SU-DHL-6 (cell line): ENCODE results near the gene CABLES2.

ENCODE experiments used
- H2AFZ ChIP-seq: fragments of 200-600 bp; sonication (generic); 2 replicates; pipeline ENCODE4 v1.6.1; 2014; ENCODE audit warnings: low read depth, mild to moderate bottlenecking, moderate library complexity, mixed read lengths, antibody characterized with exemption, low read length; ENCODE audit not compliant: severe bottlenecking
- H3F3A ChIP-seq: fragments of 200-600 bp; shearing (Covaris generic); 2 replicates; pipeline ENCODE4 v1.6.0; 2016; ENCODE audit warnings: antibody characterized with exemption, mild to moderate bottlenecking; ENCODE audit not compliant: insufficient read depth
- H3K27ac ChIP-seq: fragments of 200-600 bp; sonication (generic); 2 replicates; pipeline ENCODE4 v1.5.1; 2016; ENCODE audit warnings: low read depth, mild to moderate bottlenecking, low read length, moderate library complexity, mixed read lengths
- H3K27me3 ChIP-seq: fragments of 200-600 bp; sonication (generic), shearing (Covaris generic); 2 replicates; pipeline ENCODE4 v1.6.0; 2014; ENCODE audit warnings: mild to moderate bottlenecking, low read length
- H3K36me3 ChIP-seq: fragments of 200-600 bp; sonication (generic); 2 replicates; pipeline ENCODE4 v1.6.1; 2014; ENCODE audit warnings: mild to moderate bottlenecking, low read length, mixed read lengths
- H3K4me2 ChIP-seq: fragments of 300-600, 200-600 bp; shearing (Covaris generic), sonication (generic); 2 replicates; pipeline ENCODE4 v1.6.0; 2014; ENCODE audit warnings: low read length, low read depth, mild to moderate bottlenecking; ENCODE audit not compliant: poor library complexity, severe bottlenecking
- H3K4me3 ChIP-seq: fragments of 200-600 bp; sonication (generic); 2 replicates; pipeline ENCODE4 v1.5.1; 2014; ENCODE audit warnings: antibody characterized with exemption, low read length, mild to moderate bottlenecking, mixed read lengths; ENCODE audit not compliant: insufficient read depth, poor library complexity, severe bottlenecking
- H3K79me2 ChIP-seq: fragments of 200-600 bp; sonication (generic); 2 replicates; pipeline ENCODE4 v1.6.1; 2014; ENCODE audit warnings: mild to moderate bottlenecking, low read length, moderate library complexity; ENCODE audit not compliant: insufficient read depth
- H3K9ac ChIP-seq: fragments of 200-600 bp; sonication (generic); 2 replicates; pipeline ENCODE4 v1.7.0; 2014; ENCODE audit warnings: mild to moderate bottlenecking, low read length
- H3K9me2 ChIP-seq: fragments of 200-600 bp; sonication (generic); replicated peaks from 2 replicates; pipeline ENCODE4 v1.6.1; 2014; ENCODE audit warnings: low read length; ENCODE audit not compliant: insufficient read depth
- H3K9me3 ChIP-seq: fragments of 200-600 bp; sonication (generic); 2 replicates; pipeline ENCODE4 v1.6.1; 2014; ENCODE audit warnings: low read length, mixed read lengths; ENCODE audit not compliant: insufficient read depth
- H4K20me1 ChIP-seq: fragments of 200-600 bp; sonication (generic); 2 replicates; pipeline ENCODE4 v1.6.1; 2014; ENCODE audit warnings: low read depth, mild to moderate bottlenecking, antibody characterized with exemption, low read length, moderate library complexity, mixed read lengths
- EZH2phosphoT487 ChIP-seq: fragments of 200-600 bp; sonication (generic), shearing (Covaris generic); conservative IDR thresholded peaks from 2 replicates; pipeline ENCODE4 v1.6.1; 2018; ENCODE audit warnings: mild to moderate bottlenecking, antibody characterized with exemption, low read length, moderate library complexity, mixed read lengths
- TF ChIP-seq, protein P1 (sequence below): fragments of 200-600 bp; sonication (generic); IDR thresholded peaks from one replicate; pipeline ENCODE4 v1.5.1; 2017; ENCODE audit warnings: antibody characterized with exemption, mild to moderate bottlenecking, low read length, moderate library complexity; ENCODE audit not compliant: insufficient read depth, poor library complexity, severe bottlenecking

Gene CABLES2

DNA sequence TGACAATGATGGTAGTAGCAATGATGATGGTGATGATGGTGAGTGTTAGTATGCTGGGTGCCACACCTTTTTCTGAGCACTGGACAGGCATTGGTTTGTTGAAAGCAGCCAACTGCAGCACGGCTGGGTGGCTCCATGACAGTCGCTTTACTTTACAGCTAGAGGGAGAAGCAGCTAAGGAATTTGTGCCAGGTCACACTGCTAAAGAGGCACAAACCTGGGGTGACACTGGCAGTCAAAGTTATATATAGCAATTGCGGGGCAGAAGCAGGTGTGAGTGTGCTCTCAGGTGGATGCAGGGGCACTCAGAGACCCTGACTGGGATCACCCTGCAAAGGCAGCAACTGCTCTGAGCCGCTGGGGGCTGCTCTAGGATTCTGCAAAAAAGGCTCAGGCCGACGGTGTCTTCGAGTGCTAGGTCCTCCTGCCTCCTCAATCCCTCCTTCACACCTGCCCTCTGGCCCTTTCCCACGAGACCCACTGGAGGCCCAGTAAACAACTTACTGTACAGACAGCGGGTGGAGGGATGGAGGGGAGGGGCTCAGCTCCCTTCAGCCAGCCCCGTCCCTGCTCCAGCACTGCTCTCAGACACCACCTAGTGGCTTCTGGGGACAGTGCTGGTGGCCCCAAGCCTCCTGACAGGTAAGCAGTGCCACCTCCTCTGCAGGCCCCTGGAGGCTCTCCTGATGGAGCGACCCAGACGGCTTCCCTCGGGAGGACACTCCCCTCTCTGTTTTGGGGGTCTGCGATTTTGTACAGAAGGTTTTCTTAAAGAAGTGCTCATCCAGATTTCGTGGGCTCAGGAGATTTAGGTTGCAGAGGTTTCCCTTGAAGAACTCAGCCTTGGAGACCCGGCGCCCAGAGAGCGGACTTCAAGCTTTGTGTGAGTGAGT, 24.5 kb downstream of the CABLES2 start:
- peaks cover 21% of the 10 kb centered on the region for H3K79me2 ChIP-seq
- H3K9me2 ChIP-seq, result no peaks in the 10 kb centered on the region
- TF ChIP-seq, protein P1, sequence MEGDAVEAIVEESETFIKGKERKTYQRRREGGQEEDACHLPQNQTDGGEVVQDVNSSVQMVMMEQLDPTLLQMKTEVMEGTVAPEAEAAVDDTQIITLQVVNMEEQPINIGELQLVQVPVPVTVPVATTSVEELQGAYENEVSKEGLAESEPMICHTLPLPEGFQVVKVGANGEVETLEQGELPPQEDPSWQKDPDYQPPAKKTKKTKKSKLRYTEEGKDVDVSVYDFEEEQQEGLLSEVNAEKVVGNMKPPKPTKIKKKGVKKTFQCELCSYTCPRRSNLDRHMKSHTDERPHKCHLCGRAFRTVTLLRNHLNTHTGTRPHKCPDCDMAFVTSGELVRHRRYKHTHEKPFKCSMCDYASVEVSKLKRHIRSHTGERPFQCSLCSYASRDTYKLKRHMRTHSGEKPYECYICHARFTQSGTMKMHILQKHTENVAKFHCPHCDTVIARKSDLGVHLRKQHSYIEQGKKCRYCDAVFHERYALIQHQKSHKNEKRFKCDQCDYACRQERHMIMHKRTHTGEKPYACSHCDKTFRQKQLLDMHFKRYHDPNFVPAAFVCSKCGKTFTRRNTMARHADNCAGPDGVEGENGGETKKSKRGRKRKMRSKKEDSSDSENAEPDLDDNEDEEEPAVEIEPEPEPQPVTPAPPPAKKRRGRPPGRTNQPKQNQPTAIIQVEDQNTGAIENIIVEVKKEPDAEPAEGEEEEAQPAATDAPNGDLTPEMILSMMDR, result peak; percentile 74
- TF ChIP-seq EZH2phosphoT487, result no peak
- H3K4me3 ChIP-seq, result no peak overlapping the region
- no peaks in the 10 kb centered on the region for H3K9me3 ChIP-seq
- H3K9ac ChIP-seq, result no peak overlapping the region
- no peak overlapping the region for H3K27ac ChIP-seq
- H3K27me3 ChIP-seq, result no peaks in the 10 kb centered on the region
- H3F3A ChIP-seq, result 0 out of 2 replicates have a peak, but pooled peaks cover 3% of the 10 kb centered on the region
- H3K36me3 ChIP-seq, result peaks cover 5% of the 10 kb centered on the region
- no peaks in the 10 kb centered on the region for H4K20me1 ChIP-seq
- no peak overlapping the region for H2AFZ ChIP-seq
- H3K4me2 ChIP-seq, result no peak overlapping the region

DNA sequence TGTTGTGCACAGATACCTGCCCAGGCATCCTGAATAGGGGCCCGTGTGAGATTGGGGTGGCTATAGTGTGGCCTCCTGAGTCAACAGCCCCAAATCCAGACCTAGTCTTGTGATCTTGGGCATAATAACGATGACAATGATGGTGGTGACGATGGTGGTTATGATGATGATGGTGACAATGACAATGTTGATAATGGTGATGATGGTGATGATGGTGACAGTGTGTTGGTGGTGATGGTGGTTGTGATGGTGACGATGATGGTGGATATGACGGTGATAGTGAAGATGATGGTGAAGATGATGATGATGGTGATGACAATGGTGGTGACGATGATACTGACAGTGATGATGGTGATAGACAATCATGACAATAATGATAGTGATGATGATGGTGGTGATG, 25.2 kb downstream of the CABLES2 start:
- Histone ChIP-seq H3K79me2 (peaks cover 15% of the 10 kb centered on the region), H3K4me2 (no peak overlapping the region), H2AFZ (no peak overlapping the region), H3K27ac (no peak overlapping the region), H3K9ac (no peak overlapping the region), H3K9me3 (no peaks in the 10 kb centered on the region), H3F3A (0 out of 2 replicates have a peak, but pooled peaks cover 3% of the 10 kb centered on the region), H3K4me3 (no peak overlapping the region), H3K27me3 (no peaks in the 10 kb centered on the region), H3K9me2 (no peaks in the 10 kb centered on the region), H3K36me3 (peaks cover 5% of the 10 kb centered on the region; the same call in 1 of the 2 replicates), H4K20me1 (no peaks in the 10 kb centered on the region)
- no peak for TF ChIP-seq EZH2phosphoT487
- TF ChIP-seq, protein P1, result no peak

DNA sequence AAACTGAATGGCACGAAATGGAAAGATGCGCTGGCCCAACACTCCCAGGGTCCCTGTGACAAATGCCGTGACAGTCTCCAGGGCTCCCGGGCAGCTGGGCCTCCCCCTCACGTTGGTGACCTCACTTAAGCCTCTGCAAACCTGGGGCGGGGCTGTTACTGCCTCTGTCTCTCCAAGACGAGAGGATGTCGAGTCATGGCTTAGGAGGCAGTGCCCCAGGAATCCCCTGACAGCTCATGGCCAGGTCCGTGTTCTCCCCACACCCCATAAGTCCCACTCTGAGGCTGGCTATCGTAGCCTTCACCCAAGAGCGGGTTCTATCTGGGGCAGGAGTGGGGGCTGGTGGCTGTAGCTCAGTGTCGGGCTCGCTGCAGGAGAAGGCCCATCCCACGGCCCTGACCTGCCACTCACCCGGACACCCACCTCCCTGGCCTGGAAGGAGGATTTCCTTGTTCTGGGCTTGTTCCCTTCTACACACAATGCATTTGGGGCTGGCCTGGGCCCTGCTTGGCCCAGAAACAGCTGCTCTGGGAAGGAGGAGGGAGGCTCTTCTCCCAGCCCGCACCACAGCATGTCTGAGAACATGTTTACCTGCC, 25.8 kb downstream of the CABLES2 start:
- Histone ChIP-seq H3K27me3 (no peaks in the 10 kb centered on the region), H4K20me1 (no peaks in the 10 kb centered on the region), H3K4me3 (no peak overlapping the region), H3K4me2 (no peak overlapping the region), H3K9me3 (no peaks in the 10 kb centered on the region), H3K27ac (no peak overlapping the region), H3K9ac (no peak overlapping the region), H3F3A (0 out of 2 replicates have a peak, but pooled peaks cover 3% of the 10 kb centered on the region), H3K9me2 (no peaks in the 10 kb centered on the region), H2AFZ (no peak overlapping the region), H3K36me3 (peaks cover 5% of the 10 kb centered on the region; the same call in 1 of the 2 replicates), H3K79me2 (peaks cover 12% of the 10 kb centered on the region)
- no peak for TF ChIP-seq EZH2phosphoT487
- TF ChIP-seq, protein P1, result no peak
